CMK (cell line): ENCODE results near the gene EVA1A.

Experiments
- DNase-seq: peaks from one replicate; pipeline ENCODE4 v3.0.0-alpha.2; 2010; ENCODE audit warnings: low read depth

Gene EVA1A

GRCh38 chr2:75540994-75541393 lies 19.7 kb downstream of the EVA1A start:
- no peak for DNase-seq

- no peak for DNase-seq
Observed at GRCh38 chr2:75539955-75540716, 20.6 kb downstream of the EVA1A start.

GRCh38 chr2:75538521-75539490 lies 21.9 kb downstream of the EVA1A start:
- no peak for DNase-seq

- DNase-seq: no peak
Observed at GRCh38 chr2:75537658-75538057, 23.1 kb downstream of the EVA1A start.

GRCh38 chr2:75533135-75533534 lies 27.6 kb downstream of the EVA1A start:
- no peak for DNase-seq

GRCh38 chr2:75532488-75532887 lies 28.3 kb downstream of the EVA1A start:
- DNase-seq: no peak

GRCh38 chr2:75528221-75528977 lies 32.3 kb downstream of the EVA1A start:
- DNase-seq: no peak

GRCh38 chr2:75527676-75528075 lies 33.1 kb downstream of the EVA1A start:
- DNase-seq: no peak

- no peak for DNase-seq
Observed at GRCh38 chr2:75526842-75527241, 33.9 kb downstream of the EVA1A start.

- DNase-seq: no peak
Observed at GRCh38 chr2:75525434-75526310, 35.1 kb downstream of the EVA1A start.

- no peak for DNase-seq
Observed at GRCh38 chr2:75524276-75524911, 36.3 kb downstream of the EVA1A start.

GRCh38 chr2:75523313-75524275 lies 37.1 kb downstream of the EVA1A start:
- DNase-seq: no peak

- DNase-seq: no peak
Observed at GRCh38 chr2:75522543-75523312, 38.0 kb downstream of the EVA1A start.

- no peak for DNase-seq
Observed at GRCh38 chr2:75521225-75521872, 39.4 kb downstream of the EVA1A start.

GRCh38 chr2:75519843-75520242 lies 40.9 kb downstream of the EVA1A start:
- no peak for DNase-seq

- no peak for DNase-seq
Observed at GRCh38 chr2:75518638-75519465, 41.9 kb downstream of the EVA1A start.

- no peak for DNase-seq
Observed at GRCh38 chr2:75517547-75518230, 43.0 kb downstream of the EVA1A start.
